Measurements from ENCODE around the gene ATF7IP2.

The ATF7IP2 gene

GRCh38 chr16:10522966-10523365 lies 137.1 kb downstream of the ATF7IP2 start:
- Histone ChIP-seq H3K36me3 (ENCODE audit: low read length) (no peaks in the 10 kb centered on the region), H3K9me3 (ENCODE audit: insufficient read depth, low read length) (no peaks in the 10 kb centered on the region), H3K9ac (ENCODE audit: low read length) (no peak overlapping the region), H3K4me2 (ENCODE audit: low read depth, low read length, poor library complexity, severe bottlenecking) (no peak overlapping the region), H3K27ac (ENCODE audit: low read depth, low read length) (no peak overlapping the region), H3K27me3 (ENCODE audit: low read length) (no peaks in the 10 kb centered on the region), H4K20me1 (ENCODE audit: low read depth, low read length) (no peaks in the 10 kb centered on the region), H3K9me2 (replicated peaks; ENCODE audit: insufficient read depth, low read length) (no peaks in the 10 kb centered on the region), H3K4me3 (ENCODE audit: insufficient read depth, low read length, poor library complexity, severe bottlenecking) (no peak overlapping the region), H3K79me2 (ENCODE audit: insufficient read depth, low read length) (no peaks in the 10 kb centered on the region), H2AFZ (ENCODE audit: low read depth, low read length, severe bottlenecking) (no peak overlapping the region), H3F3A (ENCODE audit: insufficient read depth) (no peaks in the 10 kb centered on the region)
- TF ChIP-seq EZH2phosphoT487 (conservative IDR thresholded peaks at IDR 0.05; ENCODE audit: low read length) (no peak), CTCF (IDR thresholded peaks at IDR 0.05; ENCODE audit: insufficient read depth, low read length, poor library complexity, severe bottlenecking) (no peak)

GRCh38 chr16:10525214-10525825 lies 139.5 kb downstream of the ATF7IP2 start:
- H2AFZ ChIP-seq (ENCODE audit: low read depth, low read length, severe bottlenecking), result no peak overlapping the region
- H3K36me3 ChIP-seq (ENCODE audit: low read length), result no peaks in the 10 kb centered on the region
- no peaks in the 10 kb centered on the region for H3K27me3 ChIP-seq (ENCODE audit: low read length)
- H3K4me2 ChIP-seq (ENCODE audit: low read depth, low read length, poor library complexity, severe bottlenecking), result no peak overlapping the region
- TF ChIP-seq CTCF (IDR thresholded peaks at IDR 0.05; ENCODE audit: insufficient read depth, low read length, poor library complexity, severe bottlenecking), result no peak
- no peak overlapping the region for H3K27ac ChIP-seq (ENCODE audit: low read depth, low read length)
- no peak overlapping the region for H3K9ac ChIP-seq (ENCODE audit: low read length)
- no peaks in the 10 kb centered on the region for H3K79me2 ChIP-seq (ENCODE audit: insufficient read depth, low read length)
- H3K4me3 ChIP-seq (ENCODE audit: insufficient read depth, low read length, poor library complexity, severe bottlenecking), result no peak overlapping the region
- no peaks in the 10 kb centered on the region for H3F3A ChIP-seq (ENCODE audit: insufficient read depth)
- H4K20me1 ChIP-seq (ENCODE audit: low read depth, low read length), result no peaks in the 10 kb centered on the region
- no peaks in the 10 kb centered on the region for H3K9me2 ChIP-seq (replicated peaks; ENCODE audit: insufficient read depth, low read length)
- H3K9me3 ChIP-seq (ENCODE audit: insufficient read depth, low read length), result no peaks in the 10 kb centered on the region

GRCh38 chr16:10526962-10527361 lies 141.1 kb downstream of the ATF7IP2 start:
- TF ChIP-seq CTCF (IDR thresholded peaks at IDR 0.05; ENCODE audit: insufficient read depth, low read length, poor library complexity, severe bottlenecking) (no peak), EZH2phosphoT487 (conservative IDR thresholded peaks at IDR 0.05; ENCODE audit: low read length) (no peak)
- Histone ChIP-seq H3K36me3 (ENCODE audit: low read length) (no peaks in the 10 kb centered on the region), H3K4me2 (ENCODE audit: low read depth, low read length, poor library complexity, severe bottlenecking) (no peak overlapping the region), H3K9me2 (replicated peaks; ENCODE audit: insufficient read depth, low read length) (no peaks in the 10 kb centered on the region), H4K20me1 (ENCODE audit: low read depth, low read length) (no peaks in the 10 kb centered on the region), H3K4me3 (ENCODE audit: insufficient read depth, low read length, poor library complexity, severe bottlenecking) (no peak overlapping the region), H3K79me2 (ENCODE audit: insufficient read depth, low read length) (no peaks in the 10 kb centered on the region), H3F3A (ENCODE audit: insufficient read depth) (no peaks in the 10 kb centered on the region), H3K27me3 (ENCODE audit: low read length) (no peaks in the 10 kb centered on the region), H2AFZ (ENCODE audit: low read depth, low read length, severe bottlenecking) (no peak overlapping the region), H3K9me3 (ENCODE audit: insufficient read depth, low read length) (no peaks in the 10 kb centered on the region), H3K9ac (ENCODE audit: low read length) (no peak overlapping the region), H3K27ac (ENCODE audit: low read depth, low read length) (no peak overlapping the region)

Data from SU-DHL-6 (cell line).